Glutamatergic neuron (in vitro differentiated cells): Measurements from ENCODE around the gene HYI. TPM values are rescaled to one million over a fixed set of nuclear protein-coding genes. Genes with fewer than 3 reads are reported as not detected.

ENCODE experiments used
- DNase-seq: peaks from one replicate; pipeline ENCODE4 v3.0.0; 2022
- H3K27ac Mint-ChIP-seq: one replicate; pipeline ENCODE4 v1.8.0; 2020; ENCODE audit warnings: mild to moderate bottlenecking, mixed read lengths, inconsistent platforms; ENCODE audit not compliant: unreplicated experiment
- H3K27me3 Mint-ChIP-seq: one replicate; pipeline ENCODE4 v1.8.0; 2020; ENCODE audit warnings: mild to moderate bottlenecking, moderate library complexity, mixed read lengths, inconsistent platforms; ENCODE audit not compliant: unreplicated experiment
- H3K36me3 Mint-ChIP-seq: one replicate; pipeline ENCODE4 v1.8.0; 2020; ENCODE audit warnings: mild to moderate bottlenecking, mixed read lengths, inconsistent platforms; ENCODE audit not compliant: unreplicated experiment
- H3K4me1 Mint-ChIP-seq: one replicate; pipeline ENCODE4 v1.8.0; 2020; ENCODE audit warnings: mild to moderate bottlenecking, low read depth, mixed read lengths, inconsistent platforms; ENCODE audit not compliant: unreplicated experiment
- H3K4me3 Mint-ChIP-seq: one replicate; pipeline ENCODE4 v1.8.0; 2020; ENCODE audit warnings: mild to moderate bottlenecking, mixed read lengths, inconsistent platforms; ENCODE audit not compliant: unreplicated experiment
- H3K9me3 Mint-ChIP-seq: one replicate; pipeline ENCODE4 v1.8.0; 2020; ENCODE audit warnings: mild to moderate bottlenecking, moderate library complexity, mixed read lengths, inconsistent platforms; ENCODE audit not compliant: unreplicated experiment
- total RNA-seq: library from RNA; stranded (reverse); fragmentation: NEBNext Ultra II Directional; extraction: Animal tissue kit (Norgen Biotek cat#: 25700); gene quantifications from one replicate; pipeline ENCODE4 v1.2.1, GENCODE V29; 2021; ENCODE audit not compliant: unreplicated experiment
- TF ChIP-seq, protein P1 (sequence below): fragments of 200-600 bp; sonication (generic); IDR thresholded peaks from one replicate; pipeline ENCODE4 v1.5.0; 2021; ENCODE audit not compliant: partially characterized antibody, unreplicated experiment

Gene HYI
- total RNA-seq, 1 donor from 2014 or later = 18.7 TPM

DNA sequence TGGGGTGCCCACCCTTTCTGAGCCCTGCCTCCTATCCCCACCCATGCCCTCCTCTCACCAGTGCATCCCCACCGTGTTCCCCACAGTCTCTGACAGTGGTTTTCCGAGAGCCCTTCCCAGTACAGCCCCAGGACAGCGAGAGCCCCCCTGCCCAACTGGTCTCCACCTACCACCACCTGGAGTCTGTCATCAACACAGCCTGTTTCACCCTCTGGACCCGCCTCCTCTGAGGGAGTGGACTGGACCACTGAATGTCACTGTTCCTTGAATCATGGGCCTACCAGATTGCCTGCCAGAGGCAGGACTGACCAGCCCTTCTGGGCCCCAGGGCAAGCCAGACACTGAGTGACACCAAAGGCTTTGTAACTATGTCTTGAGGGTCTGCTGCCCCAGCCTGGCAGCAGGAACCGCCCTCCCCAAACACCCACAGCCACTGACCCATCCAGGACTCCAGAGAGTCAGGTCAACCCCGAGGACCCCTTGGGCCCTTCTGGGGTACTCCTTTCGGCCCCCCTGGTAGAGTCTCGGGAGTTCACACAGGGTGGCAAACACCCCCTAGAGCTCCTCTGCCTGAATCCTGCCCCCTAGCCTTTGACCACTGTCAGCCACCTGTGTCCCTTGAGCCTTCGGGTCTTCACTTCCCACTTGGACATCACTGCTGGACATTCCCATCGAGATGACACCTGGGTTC lies 3.3 kb downstream of the HYI start:
- no peak overlapping the region for H3K4me3 Mint-ChIP-seq
- H3K4me1 Mint-ChIP-seq = peaks cover 13% of the 10 kb centered on the region
- TF ChIP-seq, protein P1, sequence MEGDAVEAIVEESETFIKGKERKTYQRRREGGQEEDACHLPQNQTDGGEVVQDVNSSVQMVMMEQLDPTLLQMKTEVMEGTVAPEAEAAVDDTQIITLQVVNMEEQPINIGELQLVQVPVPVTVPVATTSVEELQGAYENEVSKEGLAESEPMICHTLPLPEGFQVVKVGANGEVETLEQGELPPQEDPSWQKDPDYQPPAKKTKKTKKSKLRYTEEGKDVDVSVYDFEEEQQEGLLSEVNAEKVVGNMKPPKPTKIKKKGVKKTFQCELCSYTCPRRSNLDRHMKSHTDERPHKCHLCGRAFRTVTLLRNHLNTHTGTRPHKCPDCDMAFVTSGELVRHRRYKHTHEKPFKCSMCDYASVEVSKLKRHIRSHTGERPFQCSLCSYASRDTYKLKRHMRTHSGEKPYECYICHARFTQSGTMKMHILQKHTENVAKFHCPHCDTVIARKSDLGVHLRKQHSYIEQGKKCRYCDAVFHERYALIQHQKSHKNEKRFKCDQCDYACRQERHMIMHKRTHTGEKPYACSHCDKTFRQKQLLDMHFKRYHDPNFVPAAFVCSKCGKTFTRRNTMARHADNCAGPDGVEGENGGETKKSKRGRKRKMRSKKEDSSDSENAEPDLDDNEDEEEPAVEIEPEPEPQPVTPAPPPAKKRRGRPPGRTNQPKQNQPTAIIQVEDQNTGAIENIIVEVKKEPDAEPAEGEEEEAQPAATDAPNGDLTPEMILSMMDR = no peak
- H3K27ac Mint-ChIP-seq = no peak overlapping the region
- peaks cover 20% of the 10 kb centered on the region for H3K9me3 Mint-ChIP-seq
- H3K27me3 Mint-ChIP-seq = peaks cover 18% of the 10 kb centered on the region
- H3K36me3 Mint-ChIP-seq = peaks cover 19% of the 10 kb centered on the region
- DNase-seq = no peak

DNA sequence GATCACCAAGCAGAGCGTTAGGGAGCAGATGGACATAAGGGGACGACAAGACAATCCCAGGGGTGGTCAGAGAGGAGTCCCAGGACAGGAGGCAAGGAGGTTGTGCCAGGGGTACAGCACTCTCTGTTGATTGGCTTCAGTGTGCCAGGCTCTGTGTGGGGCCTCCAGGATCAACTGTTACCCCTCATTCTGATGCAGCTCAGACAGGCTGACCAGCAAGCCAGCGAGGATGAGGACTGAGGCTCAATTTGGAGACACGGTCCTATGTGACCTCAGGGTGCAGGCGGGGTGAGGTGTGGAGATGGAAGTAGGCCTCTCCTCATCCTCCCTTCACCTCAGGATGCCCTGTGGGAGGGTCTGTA lies 4.0 kb downstream of the HYI start:
- TF ChIP-seq, protein P1 = no peak
- peaks cover 18% of the 10 kb centered on the region for H3K27me3 Mint-ChIP-seq
- H3K27ac Mint-ChIP-seq = no peak overlapping the region
- H3K4me1 Mint-ChIP-seq = peaks cover 13% of the 10 kb centered on the region
- DNase-seq = no peak
- no peak overlapping the region for H3K4me3 Mint-ChIP-seq
- peaks cover 20% of the 10 kb centered on the region for H3K9me3 Mint-ChIP-seq
- peaks cover 19% of the 10 kb centered on the region for H3K36me3 Mint-ChIP-seq

DNA sequence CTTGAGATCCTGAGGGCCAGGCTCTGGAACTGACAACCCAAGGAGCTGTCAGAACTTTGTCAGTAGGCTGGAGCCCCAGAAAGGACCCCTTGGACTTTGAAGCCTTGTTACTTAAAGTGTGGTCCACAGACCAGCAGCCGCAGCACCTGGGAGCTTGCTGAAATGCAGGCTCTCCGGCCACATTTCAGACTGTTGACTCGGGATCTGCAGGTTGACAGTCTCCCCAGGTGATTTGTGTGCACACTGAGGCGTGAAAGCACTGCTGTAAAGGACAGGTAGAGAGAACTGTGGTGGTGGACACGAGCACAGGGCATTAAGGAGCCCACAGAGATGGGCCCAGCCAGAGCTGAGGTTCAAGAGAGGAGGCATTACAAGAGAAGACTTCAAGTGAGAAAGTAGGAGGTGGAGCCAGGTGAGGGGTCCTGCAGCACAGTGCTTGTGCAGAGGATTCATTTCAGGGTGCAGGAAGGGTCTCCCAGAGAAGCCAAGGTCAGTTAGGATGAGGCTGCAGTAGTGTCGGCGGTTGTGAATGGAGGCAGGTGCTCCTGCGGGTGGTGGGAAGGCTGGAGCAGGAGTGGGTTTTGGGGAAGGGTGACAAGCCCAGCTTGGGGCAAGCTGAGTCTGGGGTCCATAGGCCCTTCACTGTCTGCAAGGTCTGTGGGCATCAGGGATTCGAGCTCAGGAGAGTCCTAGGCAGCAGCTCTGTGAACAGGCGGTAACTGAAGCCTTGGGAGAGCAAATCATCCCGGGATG lies 4.6 kb downstream of the HYI start:
- H3K9me3 Mint-ChIP-seq = peaks cover 16% of the 10 kb centered on the region
- H3K4me3 Mint-ChIP-seq = peak overlapping the region; percentile 12
- H3K27ac Mint-ChIP-seq = no peak overlapping the region
- peaks cover 19% of the 10 kb centered on the region for H3K36me3 Mint-ChIP-seq
- peak; percentile 1 for DNase-seq
- H3K27me3 Mint-ChIP-seq = peaks cover 18% of the 10 kb centered on the region
- TF ChIP-seq, protein P1 = no peak
- peaks cover 7% of the 10 kb centered on the region for H3K4me1 Mint-ChIP-seq

DNA sequence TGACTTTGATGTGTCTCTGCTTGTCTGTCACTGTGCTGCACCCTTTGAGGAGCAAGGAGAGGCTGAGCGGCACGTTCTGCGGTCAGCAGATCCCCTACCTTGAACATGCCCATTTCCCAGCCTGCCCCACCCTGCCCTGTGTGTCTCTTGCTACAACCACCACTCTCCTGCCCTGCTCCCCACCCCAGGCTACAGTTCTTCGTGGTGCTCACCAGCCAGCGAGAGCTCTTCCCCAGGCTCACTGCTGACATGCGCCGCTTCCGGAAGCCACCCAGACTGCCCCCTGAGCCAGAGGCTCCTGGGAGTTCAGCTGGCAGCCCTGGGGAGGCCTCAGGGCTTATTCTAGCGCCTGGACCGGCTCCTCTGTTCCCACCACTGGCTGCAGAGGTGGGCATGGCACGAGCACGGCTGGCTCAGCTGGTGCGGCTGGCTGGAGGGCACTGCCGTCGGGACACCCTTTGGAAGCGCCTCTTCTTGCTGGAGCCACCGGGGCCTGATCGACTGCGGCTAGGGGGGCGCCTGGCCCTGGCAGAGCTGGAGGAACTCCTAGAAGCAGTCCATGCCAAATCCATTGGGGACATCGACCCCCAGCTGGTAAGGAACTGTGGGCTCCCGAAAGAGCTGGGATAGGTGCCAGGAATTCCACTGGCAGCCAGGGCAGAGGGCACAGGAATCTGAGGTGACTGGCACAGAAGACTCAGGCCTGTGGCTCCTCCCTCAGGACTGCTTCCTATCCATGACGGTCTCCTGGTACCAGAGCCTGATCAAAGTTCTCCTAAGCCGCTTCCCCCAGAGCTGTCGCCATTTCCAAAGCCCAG lies 5.6 kb downstream of the HYI start:
- Mint-ChIP-seq H3K36me3 (peaks cover 19% of the 10 kb centered on the region), H3K9me3 (peaks cover 12% of the 10 kb centered on the region), H3K4me3 (no peak overlapping the region), H3K4me1 (peaks cover 6% of the 10 kb centered on the region), H3K27ac (no peak overlapping the region), H3K27me3 (peaks cover 18% of the 10 kb centered on the region)
- peak; percentile 2 for DNase-seq
- TF ChIP-seq, protein P1 = no peak
